Measurements from ENCODE around the gene GDI1.

GRCh38 chrX:154432210-154432609 is 4.7 kb upstream of the GDI1 start:
- no peak for TF ChIP-seq CTCF (IDR thresholded peaks at IDR 0.05; ENCODE audit: low read depth, low read length)
- TF ChIP-seq MYC (IDR thresholded peaks at IDR 0.05; ENCODE audit: low read depth, low read length) = no peak

All from NB4 (cell line).